Upper lobe of left lung (tissue), 4 donors: ENCODE data around the gene AKR1D1.

Experiments
- CTCF ChIP-seq, 6 experiments: fragments of 450-650 bp in 4 of 6; fragments of 200-600 bp in 2 of 6; sonication (generic) in 2 of 6; IDR thresholded peaks; one replicate each; pipeline ENCODE4 v1.5.1; 2016 to 2019; ENCODE audit warnings: antibody characterized with exemption in 6 of 6
- POLR2AphosphoS5 ChIP-seq, 2 donors: sonication (generic); formaldehyde crosslinking; IDR thresholded peaks; one replicate each; pipeline ENCODE4 v1.5.1; 2017; ENCODE audit warnings: antibody characterized with exemption in 2 of 2

- TF ChIP-seq CTCF (IDR thresholded peaks at IDR 0.05) (no peak), POLR2AphosphoS5 (IDR thresholded peaks at IDR 0.05) (no peak)
Measured at GRCh38 chr7:138075350-138075749, 909 bp upstream of the AKR1D1 start.
